A549 (cell line): ENCODE results near the gene WNT5B.

Experiments
- ATOH8 ChIP-seq: fragments of 250-450 bp; sonication (Bioruptor Pico); IDR thresholded peaks from 2 replicates; pipeline ENCODE4 v1.5.0; 2020; ENCODE audit warnings: low read depth, mild to moderate bottlenecking, moderate library complexity
- CTCF ChIP-seq: fragments of >200 bp; sonication (Bioruptor Twin); formaldehyde crosslinking; IDR thresholded peaks from 3 replicates; pipeline ENCODE4 v1.5.1; 2016
- EHMT2 ChIP-seq: fragments of 200-600 bp; sonication (generic); IDR thresholded peaks from 2 replicates; pipeline ENCODE4 v1.6.1; 2016; ENCODE audit warnings: antibody characterized with exemption, low read depth, mild to moderate bottlenecking, moderate library complexity
- ELK1 ChIP-seq: fragments of 150-350 bp; IDR thresholded peaks from 2 replicates; pipeline ENCODE4 v1.6.1; 2014; ENCODE audit warnings: low read depth, mild to moderate bottlenecking, low read length
- HEYL ChIP-seq: fragments of 250-450 bp; sonication (Bioruptor Pico); IDR thresholded peaks from 2 replicates; pipeline ENCODE4 v1.8.0; 2021; ENCODE audit warnings: mild to moderate bottlenecking, moderate library complexity
- HMGXB4 ChIP-seq: fragments of 250-450 bp; sonication (Bioruptor Pico); IDR thresholded peaks from 2 replicates; pipeline ENCODE4 v1.5.0; 2021; ENCODE audit warnings: mild to moderate bottlenecking, moderate library complexity, borderline replicate concordance
- JUN ChIP-seq, 2 experiments: fragments of >200 bp; sonication (Bioruptor Twin); formaldehyde crosslinking; IDR thresholded peaks; 2 replicates in 1 of 2; 3 replicates in 1 of 2; pipeline ENCODE4 v1.6.1; 2016 to 2017
- KDM5A ChIP-seq: fragments of 200-600 bp; sonication (generic); IDR thresholded peaks from 2 replicates; pipeline ENCODE4 v1.6.1; 2016; ENCODE audit warnings: antibody characterized with exemption, mild to moderate bottlenecking
- MYC ChIP-seq: IDR thresholded peaks from 2 replicates; pipeline ENCODE4 v1.6.1; 2012; ENCODE audit warnings: mild to moderate bottlenecking, inconsistent platforms, low read length, improper control_type of control experiment, borderline replicate concordance
- NR3C1 ChIP-seq: fragments of >200 bp; sonication (Bioruptor Twin); formaldehyde crosslinking; IDR thresholded peaks from 3 replicates; pipeline ENCODE4 v1.6.1; 2017
- POLR2A ChIP-seq: IDR thresholded peaks from 2 replicates; pipeline ENCODE4 v1.6.1; 2012; ENCODE audit warnings: mild to moderate bottlenecking, low read length
- POLR2AphosphoS2 ChIP-seq: conservative IDR thresholded peaks from 2 replicates; pipeline ENCODE4 v1.6.1; 2012; ENCODE audit warnings: low read length, improper control_type of control experiment, inconsistent platforms
- REST ChIP-seq: fragments of 200-600 bp; sonication (generic); IDR thresholded peaks from 2 replicates; pipeline ENCODE4 v1.6.1; 2016; ENCODE audit warnings: antibody characterized with exemption, mild to moderate bottlenecking, moderate library complexity
- RFX5 ChIP-seq: fragments of 450-650 bp; IDR thresholded peaks from 2 replicates; pipeline ENCODE4 v1.7.1; 2014; ENCODE audit warnings: antibody characterized with exemption, mild to moderate bottlenecking, moderate library complexity

DNA sequence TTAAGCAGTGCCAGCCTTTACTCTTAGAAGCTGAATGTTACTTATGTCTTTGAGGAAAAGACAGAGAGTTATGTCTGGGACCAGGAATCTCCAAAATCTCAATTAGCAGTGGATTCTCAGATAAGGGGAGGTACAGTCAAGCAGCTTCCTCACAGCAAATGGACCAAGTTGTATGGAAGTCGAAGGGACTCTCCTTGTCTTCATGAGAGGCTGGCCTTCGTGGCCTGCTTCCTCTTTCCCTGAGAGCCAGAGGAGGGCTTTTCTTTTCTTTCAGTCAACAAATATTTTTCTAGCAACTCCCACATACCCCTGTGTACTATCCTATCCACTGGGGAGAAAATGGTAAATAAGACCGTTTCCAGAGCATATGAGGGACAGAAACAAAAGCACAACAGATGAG, 6.6 kb upstream of the WNT5B start:
- no peak for TF ChIP-seq HMGXB4 (CRISPR knock-in tag)
- no peak for TF ChIP-seq MYC
- TF ChIP-seq CTCF = no peak
- no peak for TF ChIP-seq NR3C1
- no peak for TF ChIP-seq HEYL (CRISPR knock-in tag)
- no peak for TF ChIP-seq RFX5
- TF ChIP-seq POLR2AphosphoS2 = no peak
- no peak for TF ChIP-seq ELK1
- TF ChIP-seq ATOH8 (CRISPR knock-in tag) = no peak
- no peak for TF ChIP-seq EHMT2
- TF ChIP-seq KDM5A = no peak
- no peak for TF ChIP-seq REST
- no peak for TF ChIP-seq POLR2A
- no peak for TF ChIP-seq JUN (IDR thresholded peaks at IDR 0.05)
